Liver (tissue), 9 donors: ENCODE data around the gene CACNG4. TPM values are rescaled to one million over a fixed set of nuclear protein-coding genes. Genes with fewer than 3 reads are reported as not detected.

ENCODE experiments used
- DNase-seq: peaks from one replicate; pipeline ENCODE4 v3.0.0-alpha.2; 2017; ENCODE audit warnings: low spot score
- H3K27ac ChIP-seq, 2 donors: one replicate each; pipeline ENCODE4 v1.7.0; 2013; ENCODE audit warnings: inconsistent platforms in 2 of 2, low read length in 2 of 2, control low read depth in 1 of 2, low read depth in 1 of 2, mild to moderate bottlenecking in 1 of 2
- H3K27me3 ChIP-seq, 4 donors: one replicate each; pipeline versions ENCODE4 v1.6.1 to v1.7.0; 2013; ENCODE audit warnings: low read length in 3 of 4, inconsistent platforms in 1 of 4, mild to moderate bottlenecking in 1 of 4, moderate library complexity in 1 of 4; ENCODE audit not compliant: control insufficient read depth in 4 of 4, insufficient read depth in 4 of 4
- H3K36me3 ChIP-seq, 4 donors: one replicate each; pipeline versions ENCODE4 v1.6.1 to v1.7.0; 2013; ENCODE audit warnings: low read length in 3 of 4, mild to moderate bottlenecking in 3 of 4, low read depth in 1 of 4, moderate library complexity in 1 of 4; ENCODE audit not compliant: control insufficient read depth in 4 of 4, insufficient read depth in 3 of 4
- H3K4me1 ChIP-seq, 4 donors: one replicate each; pipeline versions ENCODE4 v1.6.1 to v1.7.0; 2013; ENCODE audit warnings: low read length in 3 of 4, mild to moderate bottlenecking in 3 of 4, moderate library complexity in 1 of 4; ENCODE audit not compliant: control insufficient read depth in 4 of 4, insufficient read depth in 4 of 4
- H3K4me3 ChIP-seq, 3 donors: one replicate each; pipeline versions ENCODE4 v1.6.1 to v1.7.0; 2013; ENCODE audit warnings: low read length in 3 of 3, control low read depth in 1 of 3, low read depth in 1 of 3, mild to moderate bottlenecking in 1 of 3
- H3K9ac ChIP-seq, 2 donors: one replicate each; pipeline ENCODE4 v1.7.0; 2013; ENCODE audit warnings: low read length in 2 of 2, mild to moderate bottlenecking in 2 of 2, moderate library complexity in 2 of 2, control low read depth in 1 of 2, low read depth in 1 of 2
- H3K9me3 ChIP-seq, 4 donors: one replicate each; pipeline versions ENCODE4 v1.6.1 to v1.7.0; 2013; ENCODE audit warnings: low read length in 3 of 4; ENCODE audit not compliant: control insufficient read depth in 4 of 4
- ATF3 ChIP-seq: IDR thresholded peaks from 2 replicates; pipeline ENCODE4 v1.6.1; 2016; ENCODE audit warnings: antibody characterized with exemption
- EGR1 ChIP-seq, 2 donors: IDR thresholded peaks; 2 replicates each; pipeline ENCODE4 v1.6.1; 2016 to 2018; ENCODE audit warnings: antibody characterized with exemption in 2 of 2, low read depth in 2 of 2
- FOXA1 ChIP-seq: IDR thresholded peaks from 2 replicates; pipeline ENCODE4 v1.6.1; 2016; ENCODE audit warnings: antibody characterized with exemption
- FOXA2 ChIP-seq: IDR thresholded peaks from 2 replicates; pipeline ENCODE4 v1.6.1; 2016; ENCODE audit warnings: antibody characterized with exemption
- GABPA ChIP-seq, 2 donors: IDR thresholded peaks in 1 of 2; conservative IDR thresholded peaks in 1 of 2; 2 replicates each; pipeline ENCODE4 v1.6.1; 2016; ENCODE audit warnings: antibody characterized with exemption in 2 of 2, mild to moderate bottlenecking in 1 of 2, moderate library complexity in 1 of 2
- HNF4A ChIP-seq, 2 donors: conservative IDR thresholded peaks; 2 replicates each; pipeline ENCODE4 v1.6.1; 2016; ENCODE audit warnings: antibody characterized with exemption in 2 of 2, mild to moderate bottlenecking in 2 of 2
- HNF4G ChIP-seq: IDR thresholded peaks from 2 replicates; pipeline ENCODE4 v1.6.1; 2016; ENCODE audit warnings: antibody characterized with exemption
- JUND ChIP-seq, 2 donors: IDR thresholded peaks; 2 replicates each; pipeline ENCODE4 v1.6.1; 2016; ENCODE audit warnings: antibody characterized with exemption in 2 of 2
- NR2F2 ChIP-seq: IDR thresholded peaks from 2 replicates; pipeline ENCODE4 v1.6.1; 2016; ENCODE audit warnings: antibody characterized with exemption
- RAD21 ChIP-seq, 2 donors: IDR thresholded peaks; 2 replicates each; pipeline ENCODE4 v1.6.1; 2016; ENCODE audit warnings: antibody characterized with exemption in 2 of 2, mild to moderate bottlenecking in 2 of 2
- REST ChIP-seq: IDR thresholded peaks from 2 replicates; pipeline ENCODE4 v1.6.1; 2016; ENCODE audit warnings: antibody characterized with exemption, mild to moderate bottlenecking
- RXRA ChIP-seq, 2 donors: IDR thresholded peaks; 2 replicates each; pipeline ENCODE4 v1.6.1; 2017 to 2018; ENCODE audit warnings: antibody characterized with exemption in 2 of 2, mild to moderate bottlenecking in 1 of 2
- TAF1 ChIP-seq: conservative IDR thresholded peaks from 2 replicates; pipeline ENCODE4 v1.6.1; 2016; ENCODE audit warnings: antibody characterized with exemption, mild to moderate bottlenecking
- YY1 ChIP-seq: IDR thresholded peaks from 2 replicates; pipeline ENCODE4 v1.6.1; 2016; ENCODE audit warnings: antibody characterized with exemption, mild to moderate bottlenecking
- WGBS: extraction: QIAGEN DNeasy Blood & Tissue Kit; methylation state at CpG from one replicate; pipeline ENCODE4 v1.1.7; 2013; 5-methylcytosine and 5-hydroxymethylcytosine counted together
- polyA plus RNA-seq, 2 donors: library from polyadenylated mRNA; stranded (reverse) in 1 of 2; unstranded in 1 of 2; fragments of 200-250 nt in 1 of 2; fragments of >200 nt in 1 of 2; fragmentation: Nextera tagmentation in 1 of 2; extraction: Ambion mirVana in 1 of 2; gene quantifications; one replicate each; pipeline versions ENCODE4 v1.2.1 to v1.2.3, GENCODE V29; 2013 to 2015
- total RNA-seq, 2 donors: library from RNA; depleted of rRNA; stranded (reverse); fragments of >200 nt; gene quantifications; one replicate each; pipeline ENCODE4 v1.2.3, GENCODE V29; 2014
- TF ChIP-seq, protein P1 (sequence below): IDR thresholded peaks from 2 replicates; pipeline ENCODE4 v1.6.1; 2016; ENCODE audit warnings: antibody characterized with exemption
- TF ChIP-seq, protein P2 (sequence below): IDR thresholded peaks from 2 replicates; pipeline ENCODE4 v1.6.1; 2016; ENCODE audit warnings: antibody characterized with exemption
- TF ChIP-seq, protein P3 (sequence below): fragments of 150-350 bp; IDR thresholded peaks from 2 replicates; pipeline ENCODE4 v1.5.1; 2017; ENCODE audit warnings: improper control_type of control experiment, low read depth, low read length; ENCODE audit not compliant: missing input control
- donor health status: healthy.
- donor health status: healthy.
- donor health status: healthy.
- donor health status: healthy.
- donor health status: healthy.

CACNG4 gene
- total and polyA plus RNA-seq, 4 donors = 0.02 to 0.09 (median 0.08) TPM; not detected in 1

DNA sequence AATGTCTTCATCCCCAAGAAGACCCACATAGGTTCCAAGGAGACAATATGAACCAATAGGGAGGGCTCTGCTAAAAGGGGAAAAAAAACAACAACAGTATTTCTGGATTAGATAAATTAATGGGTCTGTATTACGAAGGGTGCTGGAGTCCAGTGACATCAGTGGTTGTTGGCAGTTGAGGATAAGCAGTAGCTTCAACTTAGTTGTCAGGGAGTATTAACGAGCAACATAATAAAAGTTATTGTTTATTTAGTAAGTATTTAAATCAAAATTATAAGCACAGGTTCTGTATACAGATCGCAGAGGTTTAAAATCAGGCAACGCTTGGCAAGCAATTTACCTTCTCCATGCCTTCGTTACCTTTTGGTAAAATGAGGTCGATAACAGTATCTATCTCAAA is 7.6 kb upstream of the CACNG4 start:
- H3K36me3 ChIP-seq = no peaks in the 10 kb centered on the region
- H3K27ac ChIP-seq = no peak overlapping the region
- H3K4me1 ChIP-seq = no peaks in the 10 kb centered on the region
- H3K9me3 ChIP-seq = no peaks in the 10 kb centered on the region
- TF ChIP-seq TAF1 (no peak), HNF4G (no peak), NR2F2 (no peak), ATF3 (no peak), RXRA (IDR thresholded peaks at IDR 0.05) (no peak), FOXA1 (no peak), RAD21 (IDR thresholded peaks at IDR 0.05) (no peak), YY1 (no peak), REST (no peak), FOXA2 (no peak), EGR1 (IDR thresholded peaks at IDR 0.05; ENCODE audit: low read depth in 2 of 2) (no peak), JUND (IDR thresholded peaks at IDR 0.05) (no peak), GABPA (IDR thresholded peaks at IDR 0.05 in 1 of 2, conservative IDR thresholded peaks at IDR 0.05 in 1 of 2) (no peak), HNF4A (conservative IDR thresholded peaks at IDR 0.05) (no peak)
- TF ChIP-seq, protein P1, sequence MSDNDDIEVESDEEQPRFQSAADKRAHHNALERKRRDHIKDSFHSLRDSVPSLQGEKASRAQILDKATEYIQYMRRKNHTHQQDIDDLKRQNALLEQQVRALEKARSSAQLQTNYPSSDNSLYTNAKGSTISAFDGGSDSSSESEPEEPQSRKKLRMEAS = no peak
- TF ChIP-seq, protein P2, sequence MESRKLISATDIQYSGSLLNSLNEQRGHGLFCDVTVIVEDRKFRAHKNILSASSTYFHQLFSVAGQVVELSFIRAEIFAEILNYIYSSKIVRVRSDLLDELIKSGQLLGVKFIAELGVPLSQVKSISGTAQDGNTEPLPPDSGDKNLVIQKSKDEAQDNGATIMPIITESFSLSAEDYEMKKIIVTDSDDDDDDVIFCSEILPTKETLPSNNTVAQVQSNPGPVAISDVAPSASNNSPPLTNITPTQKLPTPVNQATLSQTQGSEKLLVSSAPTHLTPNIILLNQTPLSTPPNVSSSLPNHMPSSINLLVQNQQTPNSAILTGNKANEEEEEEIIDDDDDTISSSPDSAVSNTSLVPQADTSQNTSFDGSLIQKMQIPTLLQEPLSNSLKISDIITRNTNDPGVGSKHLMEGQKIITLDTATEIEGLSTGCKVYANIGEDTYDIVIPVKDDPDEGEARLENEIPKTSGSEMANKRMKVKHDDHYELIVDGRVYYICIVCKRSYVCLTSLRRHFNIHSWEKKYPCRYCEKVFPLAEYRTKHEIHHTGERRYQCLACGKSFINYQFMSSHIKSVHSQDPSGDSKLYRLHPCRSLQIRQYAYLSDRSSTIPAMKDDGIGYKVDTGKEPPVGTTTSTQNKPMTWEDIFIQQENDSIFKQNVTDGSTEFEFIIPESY = no peak
- TF ChIP-seq, protein P3, sequence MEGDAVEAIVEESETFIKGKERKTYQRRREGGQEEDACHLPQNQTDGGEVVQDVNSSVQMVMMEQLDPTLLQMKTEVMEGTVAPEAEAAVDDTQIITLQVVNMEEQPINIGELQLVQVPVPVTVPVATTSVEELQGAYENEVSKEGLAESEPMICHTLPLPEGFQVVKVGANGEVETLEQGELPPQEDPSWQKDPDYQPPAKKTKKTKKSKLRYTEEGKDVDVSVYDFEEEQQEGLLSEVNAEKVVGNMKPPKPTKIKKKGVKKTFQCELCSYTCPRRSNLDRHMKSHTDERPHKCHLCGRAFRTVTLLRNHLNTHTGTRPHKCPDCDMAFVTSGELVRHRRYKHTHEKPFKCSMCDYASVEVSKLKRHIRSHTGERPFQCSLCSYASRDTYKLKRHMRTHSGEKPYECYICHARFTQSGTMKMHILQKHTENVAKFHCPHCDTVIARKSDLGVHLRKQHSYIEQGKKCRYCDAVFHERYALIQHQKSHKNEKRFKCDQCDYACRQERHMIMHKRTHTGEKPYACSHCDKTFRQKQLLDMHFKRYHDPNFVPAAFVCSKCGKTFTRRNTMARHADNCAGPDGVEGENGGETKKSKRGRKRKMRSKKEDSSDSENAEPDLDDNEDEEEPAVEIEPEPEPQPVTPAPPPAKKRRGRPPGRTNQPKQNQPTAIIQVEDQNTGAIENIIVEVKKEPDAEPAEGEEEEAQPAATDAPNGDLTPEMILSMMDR = no peak
- peaks cover 0 to 2% (median 0%) of the 10 kb centered on the region in 4 donors for H3K27me3 ChIP-seq
- no peak overlapping the region for H3K9ac ChIP-seq
- H3K4me3 ChIP-seq = no peak overlapping the region
- 94% methylated on average over 6 of the region's 6 CpGs for WGBS
- DNase-seq = no peak

DNA sequence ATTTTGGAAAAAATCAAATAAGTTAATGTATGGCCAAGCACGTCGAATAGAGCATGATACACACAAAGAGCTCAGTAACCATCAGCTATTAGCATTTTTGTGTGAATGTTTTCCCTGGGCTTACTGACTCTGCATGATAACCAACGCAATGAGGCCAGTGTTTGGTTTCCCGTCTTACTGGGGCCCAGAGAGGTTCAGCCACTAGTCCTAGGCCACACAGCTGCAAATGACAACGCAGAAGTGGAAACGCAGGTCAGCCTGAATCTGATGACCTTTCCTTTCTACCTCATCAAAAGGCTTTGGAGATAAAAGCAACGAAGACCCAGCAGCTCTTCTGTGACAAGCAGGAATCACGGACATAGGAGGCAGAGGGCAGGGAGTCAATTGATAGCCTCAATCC is 7.2 kb upstream of the CACNG4 start:
- WGBS = 88% methylated on average over 8 of the region's 8 CpGs
- Histone ChIP-seq H3K36me3 (no peaks in the 10 kb centered on the region), H3K4me3 (no peak overlapping the region), H3K27ac (no peak overlapping the region), H3K9me3 (no peaks in the 10 kb centered on the region), H3K27me3 (peaks cover 0 to 2% (median 0%) of the 10 kb centered on the region in 4 donors), H3K9ac (no peak overlapping the region), H3K4me1 (no peaks in the 10 kb centered on the region)
- TF ChIP-seq RXRA (IDR thresholded peaks at IDR 0.05) (no peak), RAD21 (IDR thresholded peaks at IDR 0.05) (no peak)
- DNase-seq = no peak
